ENCODE results near the gene B4GALT2.

B4GALT2 gene

DNA sequence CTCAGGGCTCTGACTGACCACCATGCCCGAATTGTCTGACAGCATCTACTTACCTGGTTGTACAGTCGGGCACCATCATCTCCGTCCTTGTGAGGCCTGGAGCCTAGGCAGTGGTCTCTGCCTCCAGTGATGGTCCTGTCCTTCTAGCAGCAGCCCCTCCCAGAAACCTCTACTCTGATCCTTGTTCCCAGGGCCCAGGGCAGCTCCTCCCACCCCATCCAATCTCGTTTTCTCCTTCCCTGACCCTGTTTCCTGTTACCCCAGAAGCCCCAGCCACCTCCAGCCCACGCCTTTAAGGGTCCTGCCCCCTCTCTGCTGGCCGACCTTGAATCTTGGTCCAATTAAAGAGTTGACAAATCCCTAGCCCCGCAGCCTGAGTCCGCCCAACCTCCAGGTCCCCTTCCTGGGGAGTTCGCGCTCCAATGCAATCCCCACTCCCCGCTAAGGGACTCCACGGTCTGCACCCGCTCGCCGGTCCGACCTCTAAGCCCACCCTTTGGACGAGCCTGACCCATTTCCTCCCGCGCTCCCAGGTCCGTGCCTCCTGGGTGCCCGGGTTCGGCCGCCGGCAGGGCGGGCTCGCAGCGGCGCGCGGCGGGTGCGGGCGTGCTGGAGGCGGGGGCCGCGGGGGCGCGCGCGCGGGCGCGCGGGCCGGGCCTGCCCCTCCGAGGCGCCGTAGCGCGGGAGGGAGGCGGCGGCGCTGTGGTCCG is at the start of gene B4GALT2:
Gene B4GALT2, plus strand, starts transcription at position 660 of the 710 bp plus-strand sequence. CDS start 1,951 bp downstream, outside the sequence.
- DNase-seq, result no peak

DNA sequence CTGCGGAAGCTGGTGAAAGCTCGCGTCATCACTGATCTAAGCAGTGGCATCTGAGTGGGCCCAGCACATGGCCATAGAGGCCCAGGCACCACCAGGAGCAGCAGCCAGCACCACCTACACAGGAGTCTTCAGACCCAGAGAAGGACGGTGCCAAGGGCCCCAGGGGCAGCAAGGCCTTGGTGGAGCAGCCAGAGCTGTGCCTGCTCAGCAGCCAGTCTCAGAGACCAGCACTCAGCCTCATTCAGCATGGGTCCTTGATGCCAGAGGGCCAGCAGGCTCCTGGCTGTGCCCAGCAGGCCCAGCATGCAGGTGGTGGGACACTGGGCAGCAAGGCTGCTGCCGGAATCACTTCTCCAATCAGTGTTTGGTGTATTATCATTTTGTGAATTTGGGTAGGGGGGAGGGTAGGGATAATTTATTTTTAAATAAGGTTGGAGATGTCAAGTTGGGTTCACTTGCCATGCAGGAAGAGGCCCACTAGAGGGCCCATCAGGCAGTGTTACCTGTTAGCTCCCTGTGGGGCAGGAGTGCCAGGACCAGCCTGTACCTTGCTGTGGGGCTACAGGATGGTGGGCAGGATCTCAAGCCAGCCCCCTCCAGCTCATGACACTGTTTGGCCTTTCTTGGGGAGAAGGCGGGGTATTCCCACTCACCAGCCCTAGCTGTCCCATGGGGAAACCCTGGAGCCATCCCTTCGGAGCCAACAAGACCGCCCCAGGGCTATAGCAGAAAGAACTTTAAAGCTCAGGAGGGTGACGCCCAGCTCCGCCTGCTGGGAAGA is 48.7 kb upstream of the B4GALT2 start:
- DNase-seq, result no peak

DNA sequence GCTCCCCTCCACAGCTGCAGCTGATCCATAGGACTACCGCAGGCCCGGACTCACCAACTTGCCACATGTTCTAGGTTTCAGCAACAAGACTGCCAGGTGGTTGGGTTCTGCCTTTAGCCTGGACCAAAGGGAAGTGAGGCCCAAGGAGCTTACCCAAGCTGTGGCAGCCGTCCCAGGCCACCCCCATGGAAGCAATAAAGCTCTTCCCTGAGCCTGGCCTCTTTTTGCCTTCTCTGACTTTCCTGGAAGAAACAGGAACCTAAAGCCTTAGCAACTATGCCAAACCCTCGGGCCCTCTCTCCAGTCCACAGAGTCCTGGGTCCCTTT is 48.1 kb upstream of the B4GALT2 start:
- DNase-seq, result no peak

DNA sequence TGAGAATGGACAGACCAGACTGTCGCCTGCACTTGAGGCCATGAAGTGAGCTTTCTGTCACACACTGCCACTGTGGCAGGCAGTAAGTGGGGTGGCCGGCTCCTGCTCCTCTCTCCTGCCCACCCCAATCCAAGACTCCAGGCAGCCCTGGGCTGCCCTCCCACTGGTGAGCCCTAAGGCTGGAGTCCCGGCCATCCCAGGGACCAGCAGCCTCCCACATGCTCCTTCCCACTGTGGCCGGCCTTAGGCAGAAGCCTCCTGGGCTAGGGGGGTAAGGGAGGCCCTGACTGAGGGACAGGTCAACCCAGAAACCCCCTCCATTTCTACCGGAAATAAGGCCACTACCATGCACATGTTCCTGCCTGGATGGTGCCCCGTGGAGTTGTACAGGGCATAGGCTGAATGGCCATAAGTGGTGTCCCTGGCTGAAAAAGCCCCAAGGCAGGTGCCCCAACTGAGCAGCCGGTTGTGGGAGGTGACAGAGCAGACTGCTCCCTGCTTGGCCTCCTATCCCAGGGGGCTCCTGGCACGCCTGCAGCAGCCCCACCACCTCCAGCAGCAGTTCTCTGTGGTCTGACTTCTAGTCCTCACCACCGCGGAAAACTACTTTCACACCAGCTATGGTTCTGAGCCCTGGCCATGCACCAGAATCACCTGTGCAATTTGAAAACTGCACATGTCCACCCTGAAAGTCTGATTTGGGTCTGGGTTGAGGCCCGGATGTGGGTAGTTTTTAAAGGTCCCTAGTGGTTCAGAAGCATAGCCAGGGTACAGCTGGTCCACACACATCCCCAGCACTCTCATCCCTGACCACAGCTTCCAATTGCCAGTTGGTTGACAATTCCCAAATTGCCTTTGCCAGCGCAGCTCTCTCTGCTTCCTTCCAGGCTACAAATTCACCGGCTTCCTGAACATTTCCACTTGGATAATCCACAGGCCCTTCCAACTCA is 47.0 kb upstream of the B4GALT2 start:
- DNase-seq, result no peak

GRCh38 chr1:43932786-43933385 is 46.1 kb upstream of the B4GALT2 start:
- DNase-seq, result no peak

DNA sequence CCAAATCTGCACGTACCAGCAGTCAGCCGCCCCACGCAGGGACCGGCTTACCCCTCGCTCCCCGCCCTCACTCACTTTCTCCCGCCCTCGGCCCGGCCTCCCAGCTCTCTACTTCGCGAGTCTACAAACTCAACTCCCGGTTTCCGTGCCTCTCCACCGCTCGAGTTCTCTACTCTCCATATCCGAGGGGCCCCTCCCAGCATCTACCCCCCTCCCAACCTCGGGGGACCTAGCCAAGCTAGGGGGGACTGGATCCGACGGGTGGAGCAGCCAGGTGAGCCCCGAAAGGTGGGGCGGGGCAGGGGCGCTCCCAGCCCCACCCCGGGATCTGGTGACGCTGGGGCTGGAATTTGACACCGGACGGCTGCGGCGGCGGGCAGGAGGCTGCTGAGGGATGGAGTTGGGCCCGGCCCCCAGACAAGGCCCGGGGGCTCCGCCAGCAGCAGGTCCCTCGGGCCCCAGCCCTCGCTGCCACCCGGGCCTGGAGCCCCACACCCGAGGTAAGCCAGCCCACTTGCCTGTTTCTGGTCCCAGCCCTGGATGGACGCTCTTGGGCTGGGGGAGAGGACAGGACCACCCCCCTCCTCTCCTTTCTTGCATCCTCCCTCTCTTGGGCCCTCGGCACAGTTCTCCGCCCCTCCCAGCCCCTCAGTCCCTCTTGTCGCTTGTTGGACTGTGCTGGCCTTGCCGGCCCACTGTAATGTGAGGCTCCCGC is 45.5 kb upstream of the B4GALT2 start, which contains the start of gene ARTN:
Gene ARTN, plus strand, starts transcription at position 416 of the 715 bp plus-strand sequence. CDS start 1,856 bp downstream, outside the sequence.
- DNase-seq, result no peak

- peak; percentile 23 to 51 for DNase-seq
Measured at GRCh38 chr1:43934101-43934985, 44.7 kb upstream of the B4GALT2 start.

GRCh38 chr1:43934986-43935324 is 44.1 kb upstream of the B4GALT2 start:
- no peak for DNase-seq

DNA sequence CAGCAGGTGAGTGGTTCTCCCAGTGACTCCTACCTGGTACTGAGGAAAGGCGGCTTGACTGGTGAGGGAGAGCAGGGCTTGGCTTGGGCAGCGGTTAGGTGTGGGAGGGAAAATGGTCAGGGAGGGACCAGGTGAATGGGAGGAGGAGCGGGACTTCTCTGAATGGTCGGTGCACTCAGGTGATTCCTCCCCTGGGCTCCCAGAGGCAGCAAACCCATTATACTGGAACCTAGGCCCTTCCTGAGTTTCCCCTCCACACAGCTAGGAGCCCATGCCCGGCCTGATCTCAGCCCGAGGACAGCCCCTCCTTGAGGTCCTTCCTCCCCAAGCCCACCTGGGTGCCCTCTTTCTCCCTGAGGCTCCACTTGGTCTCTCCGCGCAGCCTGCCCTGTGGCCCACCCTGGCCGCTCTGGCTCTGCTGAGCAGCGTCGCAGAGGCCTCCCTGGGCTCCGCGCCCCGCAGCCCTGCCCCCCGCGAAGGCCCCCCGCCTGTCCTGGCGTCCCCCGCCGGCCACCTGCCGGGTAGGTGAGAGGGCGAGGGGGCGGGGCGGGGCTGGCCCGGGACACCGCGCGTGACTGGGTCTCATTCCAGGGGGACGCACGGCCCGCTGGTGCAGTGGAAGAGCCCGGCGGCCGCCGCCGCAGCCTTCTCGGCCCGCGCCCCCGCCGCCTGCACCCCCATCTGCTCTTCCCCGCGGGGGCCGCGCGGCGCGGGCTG is 43.1 kb upstream of the B4GALT2 start:
- DNase-seq, result no peak

- DNase-seq, result peak in 1 of 2 donors; percentile 6
Measured at GRCh38 chr1:43936431-43937151, 42.4 kb upstream of the B4GALT2 start.

DNA sequence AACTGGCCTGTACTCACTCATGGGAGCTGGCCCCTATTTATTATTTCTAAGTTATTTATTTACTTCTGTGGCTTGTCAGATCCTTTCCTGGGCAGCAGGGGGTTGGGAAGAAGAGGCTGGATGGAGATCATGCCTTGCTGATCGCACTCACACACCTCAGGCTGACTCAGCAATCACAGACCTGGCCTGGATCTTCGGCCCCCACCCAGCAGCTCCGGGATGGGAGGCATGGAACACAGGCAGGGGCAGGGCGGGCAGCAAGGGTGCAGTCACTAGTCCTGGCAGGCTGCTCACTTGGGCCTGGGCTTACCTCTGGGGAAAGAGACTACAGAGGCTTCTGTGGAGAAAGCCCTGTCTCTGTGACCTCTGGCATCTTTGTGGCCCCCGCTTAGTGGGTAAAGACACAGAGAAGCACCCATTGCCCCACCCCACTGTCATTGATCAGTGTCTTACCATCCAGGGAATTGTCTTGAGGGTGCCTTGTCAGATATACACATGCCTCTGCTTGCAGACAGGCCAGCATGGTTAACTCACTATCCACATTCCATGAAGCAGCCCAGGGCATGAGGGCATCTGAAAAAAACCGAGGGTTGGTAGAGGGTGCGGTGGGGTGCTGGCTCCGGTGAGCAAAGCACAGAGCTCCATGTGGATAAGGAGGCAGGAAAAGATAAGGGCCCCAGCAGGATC is 41.7 kb upstream of the B4GALT2 start:
- DNase-seq, result no peak

- DNase-seq, result no peak
Measured at GRCh38 chr1:43938383-43938782, 40.6 kb upstream of the B4GALT2 start.

- DNase-seq, result no peak
Measured at GRCh38 chr1:43938892-43939587, 40.0 kb upstream of the B4GALT2 start.

DNA sequence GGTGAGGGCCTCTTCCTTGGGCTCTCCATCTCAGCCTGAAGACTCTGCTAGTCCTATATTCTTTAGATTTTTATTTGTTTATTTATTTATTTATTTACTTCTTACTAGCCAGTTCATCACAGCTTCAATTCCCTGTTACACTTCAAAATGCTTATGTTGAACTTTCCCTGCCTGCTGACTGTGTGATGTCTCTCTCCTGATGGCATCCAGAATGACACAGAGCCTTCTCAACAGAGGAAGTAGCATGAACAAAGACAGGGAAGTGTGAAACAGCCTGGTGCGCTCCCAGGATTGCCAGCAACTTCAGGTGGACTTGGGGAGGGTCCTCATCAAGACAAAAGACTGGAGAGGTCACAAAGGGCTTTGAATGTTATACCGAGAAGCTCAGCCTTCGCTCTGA is 36.6 kb upstream of the B4GALT2 start:
- DNase-seq, result no peak

DNA sequence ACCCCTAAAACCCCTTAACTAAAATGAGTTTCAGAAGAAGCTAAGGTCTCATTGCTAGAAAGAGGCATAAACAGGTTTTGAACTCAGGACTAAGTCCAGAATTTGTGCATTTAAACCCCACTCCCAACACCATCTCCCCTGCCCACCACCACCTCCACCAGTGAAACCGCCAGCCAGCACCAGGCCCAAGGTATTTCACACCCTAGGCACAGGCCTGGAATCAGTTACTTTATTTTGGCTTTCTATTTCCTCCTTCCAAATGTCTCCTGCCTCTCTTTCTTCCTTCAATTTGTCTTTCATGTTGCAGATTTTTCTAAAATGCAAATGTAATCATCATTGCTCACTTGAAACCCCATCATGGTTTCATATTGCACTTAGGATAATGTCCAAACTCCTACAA is 34.1 kb upstream of the B4GALT2 start:
- DNase-seq, result no peak

DNA sequence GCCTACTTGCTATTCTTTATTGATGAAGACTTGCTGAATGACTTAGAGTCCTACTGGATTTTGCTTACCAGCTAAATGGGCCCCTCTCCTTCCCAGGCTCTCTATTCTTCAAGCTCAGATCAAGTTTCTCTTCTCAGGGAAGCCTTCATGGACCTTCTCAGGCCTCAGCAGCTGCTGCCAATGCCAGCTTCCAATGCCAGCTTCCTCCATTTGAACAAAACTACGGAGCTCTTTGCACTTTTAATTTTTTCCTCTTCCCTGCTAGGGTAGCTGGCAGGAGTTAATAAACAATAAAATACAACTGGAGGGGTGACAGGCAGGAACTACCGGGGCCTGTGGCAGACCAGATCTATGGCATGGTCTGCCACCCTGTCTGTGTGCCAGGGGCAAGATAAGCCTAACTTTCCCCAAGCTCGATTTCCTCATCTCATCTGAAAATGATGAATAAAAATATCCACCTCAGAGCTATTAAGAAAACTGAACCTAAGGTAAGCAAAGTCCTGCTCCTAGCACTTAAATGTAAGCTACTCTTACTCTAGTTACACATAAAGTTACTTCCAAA is 33.3 kb upstream of the B4GALT2 start:
- DNase-seq, result no peak

DNA sequence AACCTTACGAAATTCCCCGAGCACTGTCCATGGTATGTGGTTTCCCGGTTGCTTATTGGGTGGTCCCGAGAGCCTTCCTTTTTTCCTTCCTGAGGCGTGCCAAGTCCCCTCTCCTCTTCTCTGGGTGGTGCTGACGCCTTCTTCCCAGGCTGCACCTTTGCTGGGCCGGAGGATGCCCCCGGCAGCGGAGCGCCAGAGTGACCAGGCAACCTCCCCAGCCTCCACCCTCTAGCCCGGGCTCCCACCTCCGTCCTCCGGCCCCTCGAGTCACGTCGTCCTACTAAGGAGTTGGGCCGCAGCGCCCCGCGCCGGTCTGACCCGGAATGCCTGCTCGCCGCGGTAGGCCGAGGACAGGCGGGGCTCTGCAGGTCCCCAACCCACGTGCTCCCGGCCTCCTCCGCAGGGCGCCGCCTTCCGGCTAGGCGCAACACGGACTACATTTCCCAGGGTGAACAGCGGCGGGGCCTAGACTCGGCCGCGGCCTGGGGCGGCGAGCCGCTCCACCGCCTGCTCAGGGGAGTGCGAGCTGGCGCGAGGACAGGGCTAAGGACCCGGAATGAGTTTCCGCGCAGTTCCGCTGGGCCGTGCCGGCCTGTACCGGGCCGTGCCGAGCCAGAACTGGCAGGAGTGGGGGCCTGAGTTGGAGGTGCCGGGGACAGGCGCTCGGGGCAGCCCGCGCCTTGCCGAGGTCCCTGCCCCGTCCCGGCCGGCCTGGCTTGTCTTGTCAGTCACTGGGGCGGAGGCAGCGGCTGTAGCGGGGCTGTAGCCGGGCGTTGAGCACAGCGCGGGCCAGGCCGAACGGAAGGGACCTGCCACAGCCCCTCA is 32.6 kb upstream of the B4GALT2 start, which contains the start of gene IPO13:
Gene IPO13, plus strand, starts transcription at position 715 of the 825 bp plus-strand sequence. CDS start 651 bp downstream, outside the sequence.
- DNase-seq, result peak; percentile 90 to 95

All from bone marrow (tissue), 2 donors.